IMR-90 (cell line): ENCODE measurements around the gene EMID1.

Experiments used
- BHLHE40 ChIP-seq: fragments of 150-350 bp; IDR thresholded peaks from 2 replicates; pipeline ENCODE4 v1.6.1; 2016; ENCODE audit warnings: mild to moderate bottlenecking, low read depth, low read length
- CEBPB ChIP-seq: IDR thresholded peaks from 2 replicates; pipeline ENCODE4 v1.6.1; 2012; ENCODE audit warnings: low read depth, low read length, improper control_type of control experiment
- CHD1 ChIP-seq: IDR thresholded peaks from 2 replicates; pipeline ENCODE4 v1.6.1; 2012; ENCODE audit warnings: low read depth, low read length, improper control_type of control experiment
- CTCF ChIP-seq: conservative IDR thresholded peaks from 2 replicates; pipeline ENCODE4 v1.5.1; 2012; ENCODE audit warnings: mild to moderate bottlenecking, low read depth, low read length, improper control_type of control experiment
- MXI1 ChIP-seq: IDR thresholded peaks from 2 replicates; pipeline ENCODE4 v1.6.1; 2012; ENCODE audit warnings: low read depth, mild to moderate bottlenecking, low read length, moderate library complexity, borderline replicate concordance
- NFE2L2 ChIP-seq: fragments of 150-350 bp; IDR thresholded peaks from 2 replicates; pipeline ENCODE4 v1.6.1; 2016; ENCODE audit warnings: low read depth, mild to moderate bottlenecking, low read length
- POLR2A ChIP-seq: IDR thresholded peaks from 2 replicates; pipeline ENCODE4 v1.6.1; 2012; ENCODE audit warnings: mild to moderate bottlenecking, low read depth, low read length
- RAD21 ChIP-seq: IDR thresholded peaks from 2 replicates; pipeline ENCODE4 v1.6.1; 2012; ENCODE audit warnings: low read length, improper control_type of control experiment
- RCOR1 ChIP-seq: IDR thresholded peaks from 2 replicates; pipeline ENCODE4 v1.6.1; 2012; ENCODE audit warnings: mild to moderate bottlenecking, low read length, improper control_type of control experiment; ENCODE audit not compliant: insufficient replicate concordance
- SMC3 ChIP-seq: fragments of 150-350 bp; IDR thresholded peaks from 2 replicates; pipeline ENCODE4 v1.6.1; 2016; ENCODE audit warnings: low read depth, mild to moderate bottlenecking, antibody characterized with exemption, low read length, moderate library complexity
- USF2 ChIP-seq: fragments of 150-350 bp; IDR thresholded peaks from 2 replicates; pipeline ENCODE4 v1.6.1; 2017; ENCODE audit warnings: mild to moderate bottlenecking, antibody characterized with exemption, low read length, low read depth

- TF ChIP-seq NFE2L2 (no peak), RAD21 (peak; percentile 96), CTCF (peak; percentile 95), USF2 (no peak), CHD1 (no peak), POLR2A (no peak), CEBPB (no peak), RCOR1 (no peak), BHLHE40 (no peak), MXI1 (no peak), SMC3 (peak; percentile 90)
Measured at GRCh38 chr22:29245626-29246385, 40.1 kb downstream of the EMID1 start.
